HL-60 (cell line): Measurements from ENCODE around the gene RFX1.

Experiments used
- GABPA ChIP-seq: IDR thresholded peaks from 2 replicates; pipeline ENCODE4 v1.6.1; 2012; ENCODE audit warnings: low read depth
- SPI1 ChIP-seq: IDR thresholded peaks from 2 replicates; pipeline ENCODE4 v1.6.1; 2012; ENCODE audit warnings: low read depth, mild to moderate bottlenecking, borderline replicate concordance
- TF ChIP-seq, protein P1 (sequence below): IDR thresholded peaks from one replicate; pipeline ENCODE4 v1.5.1; 2011; ENCODE audit warnings: low read length, control low read depth, inconsistent platforms; ENCODE audit not compliant: insufficient read depth

DNA sequence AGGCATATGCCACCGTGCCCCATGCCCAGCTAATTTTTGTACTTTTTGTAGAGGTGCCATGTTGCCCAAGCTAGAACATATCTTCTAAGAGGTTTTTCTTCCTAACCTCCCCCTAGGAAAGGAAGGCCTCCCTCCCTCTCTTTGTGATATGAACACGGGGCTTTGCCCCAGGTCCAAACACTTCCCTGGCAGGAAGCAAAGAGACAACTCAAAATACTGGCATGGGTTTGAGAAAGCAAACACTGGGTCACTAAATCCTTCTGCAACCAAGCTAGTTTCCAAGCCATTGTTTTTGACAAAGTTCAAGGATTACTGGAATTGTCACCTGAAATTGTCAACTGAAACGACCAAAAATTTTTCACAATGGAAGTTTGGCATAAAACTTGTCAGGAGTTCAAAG is 91.3 kb downstream of the RFX1 start:
- TF ChIP-seq, protein P1, sequence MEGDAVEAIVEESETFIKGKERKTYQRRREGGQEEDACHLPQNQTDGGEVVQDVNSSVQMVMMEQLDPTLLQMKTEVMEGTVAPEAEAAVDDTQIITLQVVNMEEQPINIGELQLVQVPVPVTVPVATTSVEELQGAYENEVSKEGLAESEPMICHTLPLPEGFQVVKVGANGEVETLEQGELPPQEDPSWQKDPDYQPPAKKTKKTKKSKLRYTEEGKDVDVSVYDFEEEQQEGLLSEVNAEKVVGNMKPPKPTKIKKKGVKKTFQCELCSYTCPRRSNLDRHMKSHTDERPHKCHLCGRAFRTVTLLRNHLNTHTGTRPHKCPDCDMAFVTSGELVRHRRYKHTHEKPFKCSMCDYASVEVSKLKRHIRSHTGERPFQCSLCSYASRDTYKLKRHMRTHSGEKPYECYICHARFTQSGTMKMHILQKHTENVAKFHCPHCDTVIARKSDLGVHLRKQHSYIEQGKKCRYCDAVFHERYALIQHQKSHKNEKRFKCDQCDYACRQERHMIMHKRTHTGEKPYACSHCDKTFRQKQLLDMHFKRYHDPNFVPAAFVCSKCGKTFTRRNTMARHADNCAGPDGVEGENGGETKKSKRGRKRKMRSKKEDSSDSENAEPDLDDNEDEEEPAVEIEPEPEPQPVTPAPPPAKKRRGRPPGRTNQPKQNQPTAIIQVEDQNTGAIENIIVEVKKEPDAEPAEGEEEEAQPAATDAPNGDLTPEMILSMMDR: no peak
- TF ChIP-seq GABPA (no peak), SPI1 (no peak)
